HG03457 (cell line): Measurements from ENCODE around the gene MYLK.

Experiments
- ATAC-seq: cut with Tn5 transposase; IDR thresholded peaks from one replicate; pipeline ENCODE4 v1.9.1; 2021; ENCODE audit warnings: moderate number of reproducible peaks; ENCODE audit not compliant: unreplicated experiment

Gene MYLK

GRCh38 chr3:123831420-123831819, 52.7 kb downstream of the MYLK start:
- ATAC-seq: no peak

- ATAC-seq: no peak
Measured at GRCh38 chr3:123821920-123822319, 62.2 kb downstream of the MYLK start.

GRCh38 chr3:123819949-123820348, 64.2 kb downstream of the MYLK start:
- ATAC-seq: no peak

DNA sequence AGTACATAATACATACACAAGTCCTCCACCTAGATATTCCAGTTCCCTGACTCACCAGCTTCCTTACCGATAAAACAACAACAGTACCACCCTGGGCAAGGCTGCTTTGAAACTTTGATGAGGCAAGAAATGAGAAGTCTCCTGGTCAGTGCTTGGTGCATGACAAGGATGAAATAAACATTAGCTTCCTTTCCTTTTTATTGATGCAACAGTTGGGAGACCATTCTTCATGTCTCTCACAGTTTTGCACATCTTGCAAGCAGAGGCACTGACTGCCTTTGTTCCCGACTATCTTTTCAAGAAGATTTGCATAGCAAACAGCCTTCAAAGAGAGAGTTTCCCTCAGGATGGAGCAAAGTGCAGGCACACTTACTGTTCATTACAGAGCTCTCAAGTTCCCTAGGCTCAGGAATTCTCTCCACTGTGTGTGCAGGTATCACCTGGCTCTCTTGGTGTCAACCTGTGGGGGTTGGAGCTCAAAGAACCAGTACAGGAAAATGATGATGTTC, 65.2 kb downstream of the MYLK start:
- ATAC-seq: no peak

DNA sequence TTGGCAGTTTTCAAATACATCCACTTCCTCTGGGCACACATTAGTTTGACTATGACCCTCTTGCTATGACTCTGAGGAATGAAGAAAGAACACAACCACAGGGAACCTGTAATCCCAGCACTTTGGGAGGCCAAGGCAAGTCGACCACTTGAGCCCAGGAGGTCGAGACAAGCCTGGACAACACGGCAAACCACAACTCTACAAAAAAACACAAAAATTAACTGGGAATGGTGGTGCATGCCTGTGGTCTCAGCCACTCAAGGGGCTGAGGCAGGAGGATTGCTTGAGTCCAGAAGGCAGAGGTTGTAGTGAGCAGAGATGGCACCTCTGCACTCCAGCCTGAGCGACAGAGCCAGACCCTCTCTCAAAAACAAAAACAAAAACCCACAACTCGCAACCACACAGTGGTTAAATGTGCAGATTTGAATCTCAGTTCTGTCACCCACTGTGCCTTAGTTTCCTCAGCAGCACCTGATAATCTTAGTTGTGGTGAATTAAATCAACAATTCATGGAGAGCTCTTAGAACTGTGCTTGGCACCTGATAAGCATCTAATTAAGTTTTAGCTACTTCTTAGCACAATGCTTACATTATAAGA, 65.7 kb downstream of the MYLK start:
- no peak for ATAC-seq

GRCh38 chr3:123817413-123817812, 66.7 kb downstream of the MYLK start:
- ATAC-seq: no peak

DNA sequence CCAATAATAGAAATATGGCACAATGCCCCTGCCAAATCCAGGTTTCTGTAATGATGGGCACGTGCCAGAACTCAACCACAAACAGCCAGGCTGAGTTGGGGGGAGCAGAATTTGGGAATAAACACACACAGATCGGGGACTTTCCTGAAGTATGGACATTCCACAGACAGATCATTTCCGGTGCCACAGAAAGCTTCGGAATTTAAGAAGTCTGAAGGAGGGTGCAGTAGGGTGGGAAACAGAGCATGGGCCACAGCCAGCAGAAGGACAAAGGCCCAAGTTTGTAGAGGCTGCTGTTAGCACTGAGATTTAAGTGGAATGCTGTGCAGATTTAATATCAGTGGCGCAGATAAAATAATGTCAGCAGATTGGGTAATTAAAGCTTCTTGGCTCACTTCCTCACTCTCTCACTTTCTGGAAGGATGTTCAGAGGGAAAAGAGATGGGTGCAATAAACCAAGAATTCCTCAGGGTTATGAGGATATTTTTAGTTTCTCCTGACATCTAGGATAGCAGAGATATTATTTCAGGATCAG, 67.4 kb downstream of the MYLK start:
- no peak for ATAC-seq

GRCh38 chr3:123815981-123816380, 68.2 kb downstream of the MYLK start:
- ATAC-seq: no peak

GRCh38 chr3:123813876-123814275, 70.3 kb downstream of the MYLK start:
- ATAC-seq: no peak

DNA sequence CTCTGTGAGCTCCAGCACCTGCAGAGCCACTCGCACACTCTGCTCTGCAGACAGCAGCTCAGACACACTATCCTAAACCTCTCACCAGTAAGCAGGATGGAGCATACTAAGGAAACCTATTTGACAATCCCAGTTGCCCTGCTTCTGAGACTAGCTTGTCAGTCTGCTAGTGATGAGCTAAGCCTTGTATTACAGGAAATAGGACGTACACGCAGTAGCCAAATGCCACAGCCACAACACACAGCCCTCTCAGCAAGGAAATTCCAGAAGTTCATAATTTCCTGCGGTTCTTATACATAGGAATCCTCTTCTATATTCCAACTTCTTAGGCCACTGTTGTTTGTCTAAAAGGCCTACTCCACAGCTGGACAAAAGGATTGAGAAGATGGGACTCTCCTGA, 74.5 kb downstream of the MYLK start:
- ATAC-seq: no peak

- no peak for ATAC-seq
Measured at GRCh38 chr3:123808812-123809211, 75.3 kb downstream of the MYLK start.

- ATAC-seq: no peak
Measured at GRCh38 chr3:123807820-123808219, 76.3 kb downstream of the MYLK start.

- ATAC-seq: no peak
Measured at GRCh38 chr3:123805504-123805903, 78.6 kb downstream of the MYLK start.

DNA sequence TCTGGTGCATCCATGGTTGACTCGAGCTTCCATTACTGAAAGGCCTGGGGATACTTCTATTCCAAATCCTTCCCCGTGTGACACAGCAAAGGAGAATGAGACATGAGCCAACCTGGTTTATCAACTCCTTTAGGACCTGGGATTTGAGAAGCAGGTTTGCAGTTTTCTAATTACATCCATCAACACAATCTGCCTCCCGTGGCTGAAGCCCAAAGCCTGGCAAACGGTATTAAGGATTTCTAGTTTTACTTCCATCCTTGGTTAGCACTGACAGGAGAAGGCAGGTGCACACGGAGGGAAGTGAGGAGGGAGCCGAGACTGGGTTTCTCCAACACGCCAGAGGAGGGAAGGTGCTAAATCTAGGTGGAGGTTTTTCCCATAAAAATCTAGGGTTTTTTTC, 79.0 kb downstream of the MYLK start:
- ATAC-seq: no peak

- ATAC-seq: no peak
Measured at GRCh38 chr3:123804676-123805075, 79.5 kb downstream of the MYLK start.

DNA sequence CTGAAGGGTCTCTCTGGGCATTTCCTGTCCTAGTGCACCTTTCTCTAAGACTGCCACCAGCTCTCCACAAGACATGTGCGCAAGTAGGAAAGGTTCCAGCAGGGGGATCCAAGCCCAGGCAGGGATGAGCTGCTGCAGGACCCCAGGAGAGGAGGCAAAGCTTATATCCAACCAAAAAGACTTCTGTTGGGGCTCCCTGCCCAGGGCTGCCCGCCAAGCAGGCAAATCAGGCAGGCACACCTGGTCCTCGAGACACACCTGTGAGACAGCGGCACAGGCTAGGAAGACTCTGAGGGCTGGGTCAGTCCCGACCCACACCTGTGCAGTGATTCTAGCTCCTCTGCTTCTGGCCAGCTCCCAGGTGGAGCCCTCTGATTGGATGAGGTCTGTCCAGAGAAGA, 80.6 kb downstream of the MYLK start:
- ATAC-seq: no peak

GRCh38 chr3:123802007-123802625, 82.0 kb downstream of the MYLK start:
- no peak for ATAC-seq

GRCh38 chr3:123801474-123801873, 82.7 kb downstream of the MYLK start:
- no peak for ATAC-seq

DNA sequence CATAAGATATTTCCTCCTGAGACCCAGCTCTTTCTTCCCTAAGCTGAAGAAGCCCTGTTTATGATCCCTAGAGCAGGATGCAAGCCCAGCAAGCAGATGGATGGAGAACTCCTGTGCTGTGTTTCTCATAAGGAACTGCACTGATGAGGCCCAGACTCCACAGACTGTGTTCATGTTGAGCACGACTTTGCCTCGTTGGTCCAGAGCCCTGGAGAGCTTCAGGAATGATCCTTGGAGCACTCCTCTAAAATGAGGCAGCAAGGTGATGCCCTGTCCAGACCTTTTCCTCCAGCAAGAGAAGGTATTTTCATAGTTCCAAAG, 83.8 kb downstream of the MYLK start:
- ATAC-seq: no peak

- ATAC-seq: no peak
Measured at GRCh38 chr3:123799544-123800361, 84.4 kb downstream of the MYLK start.

DNA sequence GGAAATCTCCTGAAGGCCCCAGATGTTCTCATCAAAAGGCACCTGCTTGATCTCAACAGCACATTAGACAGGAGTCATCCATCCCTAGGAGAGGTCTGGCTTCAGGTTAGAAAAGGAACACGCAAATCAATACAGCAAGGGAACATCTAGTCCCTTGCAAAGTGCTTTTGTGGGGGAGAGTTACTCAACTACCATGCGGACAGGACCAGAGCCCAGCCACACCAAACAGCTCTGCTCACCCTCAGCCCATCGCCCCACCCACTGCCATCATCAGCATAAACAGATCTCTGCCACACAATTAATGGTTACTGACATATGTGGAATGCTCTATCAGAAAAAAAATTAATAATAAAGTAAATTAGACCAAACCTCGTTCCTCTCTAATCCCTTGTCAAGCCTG, 85.6 kb downstream of the MYLK start:
- ATAC-seq: no peak
